Fibroblast of mammary gland (primary cell): ENCODE measurements around the gene ATP1B3.
A peak's percentile ranks its signal among the peaks of the same experiment; 100 is the strongest.

ENCODE experiments used
- DNase-seq: peaks from one replicate; pipeline ENCODE4 v3.0.0-alpha.2; 2010; ENCODE audit warnings: low read depth
- H3K4me3 ChIP-seq: 2 replicates; pipeline ENCODE4 v1.5.1; 2011; ENCODE audit warnings: low read depth, mild to moderate bottlenecking, low read length, moderate library complexity; ENCODE audit not compliant: control insufficient read depth
- CTCF ChIP-seq: conservative IDR thresholded peaks from 2 replicates; pipeline ENCODE4 v1.5.1; 2011; ENCODE audit warnings: low read depth, low read length, inconsistent platforms; ENCODE audit not compliant: control insufficient read depth, insufficient read depth

ATP1B3 gene

GRCh38 chr3:141849056-141849815 lies 27.2 kb upstream of the ATP1B3 start:
- TF ChIP-seq CTCF: no peak
- no peak for DNase-seq
- H3K4me3 ChIP-seq: no peak overlapping the region

DNA sequence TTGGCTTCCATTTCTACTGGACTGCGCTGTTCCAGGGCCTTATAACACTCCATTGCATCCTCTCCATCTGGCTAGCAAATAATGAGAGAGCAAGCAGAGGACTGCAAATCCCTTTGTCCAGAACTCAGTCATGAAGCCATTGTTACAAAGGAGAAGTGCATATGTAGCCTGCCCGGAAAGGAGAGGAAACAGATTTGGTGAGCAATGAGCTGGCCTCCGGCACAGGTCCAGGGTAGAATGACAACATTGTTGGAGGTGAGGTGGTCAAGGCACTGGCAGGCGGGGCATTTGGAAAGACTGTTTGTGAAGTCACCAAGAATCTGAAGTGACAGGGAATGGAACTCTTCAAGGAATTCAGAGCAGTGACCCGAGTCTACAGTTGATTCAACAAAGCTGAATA lies 25.0 kb upstream of the ATP1B3 start:
- no peak for DNase-seq
- H3K4me3 ChIP-seq: no peak overlapping the region
- TF ChIP-seq CTCF: no peak

DNA sequence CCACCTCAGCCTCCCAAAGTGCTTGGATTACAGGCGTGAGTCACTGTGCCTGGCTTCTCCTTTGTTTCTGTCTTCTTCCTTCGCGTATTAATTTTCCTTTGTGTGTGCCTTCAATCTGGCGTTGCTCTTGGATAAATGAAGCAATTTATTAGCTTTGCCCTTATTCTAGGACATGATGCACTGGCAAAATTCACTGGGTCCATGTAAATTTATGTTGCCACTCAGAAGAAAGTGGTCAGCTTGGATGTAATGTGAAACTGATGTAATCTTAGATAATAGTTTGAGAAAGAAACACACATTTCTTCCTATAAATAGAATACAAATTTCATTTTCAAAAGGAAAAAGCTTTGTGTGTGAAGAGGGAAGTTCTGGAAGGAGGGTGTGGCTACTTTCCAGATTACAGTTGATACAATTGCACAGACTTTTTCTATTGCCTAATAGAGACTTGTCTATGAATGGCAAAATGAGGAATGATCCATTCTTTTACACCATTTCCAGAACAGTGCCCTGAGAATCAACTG lies 23.3 kb upstream of the ATP1B3 start:
- no peak overlapping the region for H3K4me3 ChIP-seq
- DNase-seq: peak; percentile 20
- no peak for TF ChIP-seq CTCF

- DNase-seq: no peak
- no peak overlapping the region for H3K4me3 ChIP-seq
- TF ChIP-seq CTCF: no peak
Measured at GRCh38 chr3:141853629-141854168, 22.7 kb upstream of the ATP1B3 start.

GRCh38 chr3:141854599-141854998 lies 21.8 kb upstream of the ATP1B3 start:
- H3K4me3 ChIP-seq: no peak overlapping the region
- DNase-seq: no peak
- TF ChIP-seq CTCF: no peak

GRCh38 chr3:141858312-141858711 lies 18.1 kb upstream of the ATP1B3 start:
- DNase-seq: peak; percentile 40
- TF ChIP-seq CTCF: no peak

More at GRCh38 chr3:141858312-141858711, 18.1 kb upstream of the ATP1B3 start:
- no peak overlapping the region for H3K4me3 ChIP-seq
